Epithelial cell of esophagus (primary cell): Measurements from ENCODE around the gene ANK2.

Experiments used
- DNase-seq: peaks from one replicate; pipeline ENCODE4 v3.0.0; 2010; ENCODE audit warnings: low read depth
- H3K4me3 ChIP-seq: 2 replicates; pipeline ENCODE4 v1.5.1; 2011; ENCODE audit warnings: mild to moderate bottlenecking, low read length, control low read depth
- CTCF ChIP-seq: IDR thresholded peaks from 2 replicates; pipeline ENCODE4 v1.5.1; 2011; ENCODE audit warnings: low read depth, mild to moderate bottlenecking, low read length, control low read depth, inconsistent platforms; ENCODE audit not compliant: insufficient read depth; ENCODE audit errors: missing control alignments

The ANK2 gene

GRCh38 chr4:113371111-113371510 lies 321.7 kb downstream of the ANK2 start:
- no peak for TF ChIP-seq CTCF
- no peak overlapping the region for H3K4me3 ChIP-seq
- no peak for DNase-seq

- no peak overlapping the region for H3K4me3 ChIP-seq
- no peak for DNase-seq
- TF ChIP-seq CTCF = no peak
Observed at GRCh38 chr4:113375964-113376666, 326.7 kb downstream of the ANK2 start.

- no peak for DNase-seq
- no peak overlapping the region for H3K4me3 ChIP-seq
- no peak for TF ChIP-seq CTCF
Observed at GRCh38 chr4:113378836-113379235, 329.4 kb downstream of the ANK2 start.

GRCh38 chr4:113382704-113383103 lies 333.3 kb downstream of the ANK2 start:
- no peak for DNase-seq
- H3K4me3 ChIP-seq = no peak overlapping the region
- no peak for TF ChIP-seq CTCF

- DNase-seq = no peak
- no peak overlapping the region for H3K4me3 ChIP-seq
- no peak for TF ChIP-seq CTCF
Observed at GRCh38 chr4:113383111-113383785, 333.8 kb downstream of the ANK2 start.

- peak; percentile 67 for DNase-seq
- no peak overlapping the region for H3K4me3 ChIP-seq
- no peak for TF ChIP-seq CTCF
Observed at GRCh38 chr4:113384600-113384999, 335.1 kb downstream of the ANK2 start.

GRCh38 chr4:113385281-113385899 lies 335.9 kb downstream of the ANK2 start:
- H3K4me3 ChIP-seq = no peak overlapping the region
- no peak for TF ChIP-seq CTCF
- DNase-seq = no peak
